Stimulated activated effector memory CD8-positive, alpha-beta T cell treated with anti-CD3 and anti-CD28 coated beads, Interleukin-12 subunit alpha, Interleukin-12 subunit beta, amount 100 ng/mL, for 72 hours (primary cell): ENCODE results near the gene CACNB3.

Experiments used
- ATAC-seq: fragments of 150-1000 bp; cut with Tn5 transposase; 2 replicates; pipeline ENCODE4 v1.10.0; 2021
- DNase-seq, 2 donors: peaks; one replicate each; pipeline ENCODE4 v3.0.0; 2021 to 2022; ENCODE audit warnings: low spot score in 2 of 2
- H3K27ac Mint-ChIP-seq: one replicate; pipeline ENCODE4 v1.8.0; 2022; ENCODE audit warnings: mild to moderate bottlenecking, mixed read lengths
- H3K36me3 Mint-ChIP-seq: one replicate; pipeline ENCODE4 v1.8.0; 2022; ENCODE audit warnings: mild to moderate bottlenecking, mixed read lengths
- H3K4me1 Mint-ChIP-seq: one replicate; pipeline ENCODE4 v1.8.0; 2022; ENCODE audit warnings: mixed read lengths
- H3K4me3 Mint-ChIP-seq: one replicate; pipeline ENCODE4 v1.8.0; 2022; ENCODE audit warnings: mild to moderate bottlenecking, mixed read lengths
- H3K9me3 Mint-ChIP-seq: one replicate; pipeline ENCODE4 v1.8.0; 2022; ENCODE audit warnings: mixed read lengths

CACNB3 gene

DNA sequence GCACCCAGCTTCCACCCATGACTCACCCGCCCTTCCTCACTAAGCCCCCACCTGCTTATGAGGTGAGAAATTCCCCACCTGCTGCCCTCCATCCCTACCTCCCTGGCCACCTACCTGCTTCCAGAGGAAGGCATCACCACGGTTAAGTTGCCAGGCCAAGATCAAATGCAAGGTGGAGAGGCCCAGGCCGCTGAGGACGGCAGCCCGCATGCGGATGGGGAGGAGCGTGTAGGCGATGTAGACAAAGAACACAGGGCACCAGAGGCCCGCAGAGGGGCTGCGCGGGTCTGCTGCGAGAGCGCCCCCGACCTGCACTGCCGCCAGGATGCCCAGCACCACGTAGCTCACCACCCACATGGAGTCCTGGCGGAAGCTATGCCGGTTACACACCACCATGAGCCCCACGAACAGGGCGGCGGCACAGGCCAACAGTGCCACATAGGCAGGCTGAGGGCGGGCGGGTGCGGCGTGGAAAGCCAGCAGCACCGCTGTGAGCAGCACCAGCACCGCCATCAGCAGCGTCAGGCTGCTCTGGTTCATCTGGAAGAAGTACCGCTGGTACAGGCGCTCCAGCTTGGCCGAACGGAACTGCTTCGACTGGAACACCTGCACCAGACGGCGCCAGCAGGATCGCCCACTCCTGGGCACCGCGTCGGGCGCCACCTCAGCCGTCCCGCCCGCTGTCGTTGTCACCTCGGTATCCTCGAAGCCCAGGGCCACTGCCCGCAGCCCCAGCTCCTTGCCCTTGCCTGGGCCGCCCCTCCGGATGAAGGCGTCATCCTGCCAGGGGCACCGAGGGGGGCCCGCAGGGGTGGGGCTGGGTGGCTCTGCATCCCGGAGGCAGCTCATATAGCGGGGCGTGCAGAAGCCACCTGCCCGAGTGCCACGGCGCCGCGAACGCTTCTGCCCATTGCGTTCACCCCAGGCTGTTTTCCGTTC lies 35.6 kb upstream of the CACNB3 start:
- DNase-seq (no peak), ATAC-seq (no peak)
- H3K4me3 Mint-ChIP-seq: no peak overlapping the region
- no peaks in the 10 kb centered on the region for H3K9me3 Mint-ChIP-seq
- no peaks in the 10 kb centered on the region for H3K4me1 Mint-ChIP-seq
- H3K36me3 Mint-ChIP-seq: no peaks in the 10 kb centered on the region
- H3K27ac Mint-ChIP-seq: no peak overlapping the region

DNA sequence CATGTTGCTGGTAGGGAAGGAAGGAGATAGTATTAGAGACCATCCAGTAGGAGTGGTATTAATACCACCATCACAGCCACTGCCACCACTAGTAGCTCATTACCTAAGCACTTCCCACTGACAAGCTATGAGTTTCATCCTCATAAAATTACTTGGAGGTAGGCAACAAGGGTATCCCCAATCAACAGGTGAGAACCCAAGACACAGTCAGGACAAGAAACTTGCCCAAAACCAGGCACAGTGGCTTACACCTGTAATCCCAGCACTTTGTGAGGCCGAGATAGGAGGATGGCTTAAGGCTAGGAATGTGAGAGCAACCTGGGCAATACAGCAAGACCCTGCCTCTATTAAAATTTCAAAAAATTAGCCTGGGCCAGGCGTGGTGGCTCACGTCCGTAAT lies 34.9 kb upstream of the CACNB3 start:
- Mint-ChIP-seq H3K27ac (no peak overlapping the region), H3K4me1 (peaks cover 4% of the 10 kb centered on the region), H3K9me3 (no peaks in the 10 kb centered on the region), H3K4me3 (no peak overlapping the region), H3K36me3 (no peaks in the 10 kb centered on the region)
- DNase-seq: no peak
- no peak for ATAC-seq

DNA sequence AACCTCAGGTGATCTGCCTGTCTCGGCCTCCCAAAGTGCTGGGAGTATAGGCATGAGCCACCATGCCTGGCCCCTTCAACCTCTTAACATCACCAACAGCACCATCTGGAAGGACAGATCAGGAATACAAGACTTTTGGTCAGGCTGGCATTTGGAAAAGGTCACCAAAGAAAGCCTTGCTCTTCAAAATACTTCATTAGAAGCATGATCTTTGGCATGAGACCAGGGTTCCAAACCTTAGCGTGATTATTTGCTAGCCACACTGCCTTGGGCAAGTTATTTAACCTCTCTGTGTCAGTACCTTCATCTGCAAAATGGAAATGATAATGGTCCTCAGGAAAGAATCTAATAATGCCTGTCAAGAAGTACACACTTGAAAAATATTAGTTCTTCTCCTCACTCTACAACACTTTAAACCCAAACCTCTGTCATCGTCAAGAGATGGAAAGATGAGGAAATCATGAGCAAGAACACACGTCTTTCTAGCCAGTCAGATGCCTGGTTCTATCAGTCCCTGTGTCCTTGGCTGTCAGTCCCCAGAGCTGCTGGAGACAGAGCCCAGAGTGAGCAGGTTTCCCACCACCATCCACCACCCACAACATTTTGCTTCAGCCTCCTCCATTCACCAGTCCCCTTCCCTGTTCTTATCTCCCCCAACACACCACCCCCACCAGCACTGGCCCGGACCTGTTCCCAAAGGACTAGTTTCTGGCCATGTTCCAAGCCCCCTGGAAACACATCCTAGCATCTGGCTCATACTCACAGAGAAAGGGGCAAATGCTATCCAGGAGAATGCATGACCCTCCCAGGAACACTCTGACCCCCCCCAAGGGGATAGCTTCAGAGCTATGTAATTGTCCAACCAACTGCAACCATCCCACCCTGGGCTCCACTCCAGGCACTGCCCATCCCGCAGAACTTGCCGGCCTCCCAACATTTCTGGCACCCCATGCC lies 31.4 kb upstream of the CACNB3 start:
- Mint-ChIP-seq H3K4me3 (no peak overlapping the region), H3K9me3 (no peaks in the 10 kb centered on the region), H3K4me1 (peaks cover 16% of the 10 kb centered on the region), H3K27ac (no peak overlapping the region), H3K36me3 (no peaks in the 10 kb centered on the region)
- ATAC-seq: no peak
- no peak for DNase-seq

DNA sequence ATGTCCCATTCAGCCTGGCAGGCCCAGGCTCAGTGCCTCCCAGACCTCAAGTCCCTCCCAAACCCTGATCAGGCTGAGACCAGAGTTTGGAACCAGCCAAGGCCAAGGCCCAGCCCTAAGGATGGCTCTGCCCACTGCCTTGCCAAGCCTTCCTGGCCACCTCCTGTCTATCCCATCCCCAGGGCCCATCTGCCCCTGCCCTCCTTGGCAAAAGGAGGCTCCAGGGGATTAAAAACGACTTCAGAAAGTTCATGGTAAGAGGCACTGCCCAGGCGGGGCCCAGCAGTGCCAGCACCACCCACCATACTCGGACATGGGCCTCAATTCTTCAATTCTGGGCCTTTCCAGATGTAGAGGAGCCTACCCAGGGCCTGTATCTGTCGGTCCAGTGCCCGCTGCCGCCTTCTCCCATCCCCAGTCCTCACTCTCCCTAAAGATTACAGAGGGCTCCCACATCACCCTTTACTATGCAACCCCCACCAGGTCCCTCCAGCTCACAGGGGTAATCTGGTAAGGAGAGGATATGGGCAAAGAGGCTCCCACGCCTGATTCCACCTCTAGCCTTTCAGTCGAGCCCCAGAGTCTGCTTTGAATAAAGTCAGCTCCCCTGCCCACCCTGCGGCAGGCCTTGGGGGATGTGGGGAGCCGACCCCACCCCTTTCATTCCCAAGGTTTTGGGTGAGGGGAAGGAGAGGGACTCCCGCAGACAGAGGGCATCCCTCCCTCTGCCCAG lies 30.3 kb upstream of the CACNB3 start:
- ATAC-seq (peak; percentile 33), DNase-seq (no peak)
- Mint-ChIP-seq H3K9me3 (no peaks in the 10 kb centered on the region), H3K4me1 (peaks cover 16% of the 10 kb centered on the region), H3K27ac (peak overlapping the region; percentile 50), H3K4me3 (peak overlapping the region; percentile 63), H3K36me3 (no peaks in the 10 kb centered on the region)

DNA sequence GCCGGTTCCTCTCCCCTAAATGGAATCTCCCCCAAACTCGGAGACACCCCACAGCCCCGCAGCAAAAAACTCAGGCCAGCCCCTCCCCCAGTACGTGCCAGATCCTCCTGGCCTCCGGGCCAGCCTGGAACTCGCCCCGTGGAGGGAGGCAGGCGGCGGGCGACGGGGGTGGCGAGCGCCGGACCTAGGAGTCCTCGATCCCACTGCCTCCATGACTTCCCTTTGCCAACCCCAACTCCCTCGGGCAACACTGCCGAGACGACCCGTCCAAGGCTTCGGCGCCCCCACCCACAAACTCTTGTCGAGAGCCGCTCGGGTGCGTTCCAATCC lies 29.8 kb upstream of the CACNB3 start:
- DNase-seq (no peak), ATAC-seq (no peak)
- Mint-ChIP-seq H3K9me3 (no peaks in the 10 kb centered on the region), H3K4me1 (peaks cover 16% of the 10 kb centered on the region), H3K36me3 (no peaks in the 10 kb centered on the region), H3K27ac (peak overlapping the region; percentile 50), H3K4me3 (peak overlapping the region; percentile 63)

DNA sequence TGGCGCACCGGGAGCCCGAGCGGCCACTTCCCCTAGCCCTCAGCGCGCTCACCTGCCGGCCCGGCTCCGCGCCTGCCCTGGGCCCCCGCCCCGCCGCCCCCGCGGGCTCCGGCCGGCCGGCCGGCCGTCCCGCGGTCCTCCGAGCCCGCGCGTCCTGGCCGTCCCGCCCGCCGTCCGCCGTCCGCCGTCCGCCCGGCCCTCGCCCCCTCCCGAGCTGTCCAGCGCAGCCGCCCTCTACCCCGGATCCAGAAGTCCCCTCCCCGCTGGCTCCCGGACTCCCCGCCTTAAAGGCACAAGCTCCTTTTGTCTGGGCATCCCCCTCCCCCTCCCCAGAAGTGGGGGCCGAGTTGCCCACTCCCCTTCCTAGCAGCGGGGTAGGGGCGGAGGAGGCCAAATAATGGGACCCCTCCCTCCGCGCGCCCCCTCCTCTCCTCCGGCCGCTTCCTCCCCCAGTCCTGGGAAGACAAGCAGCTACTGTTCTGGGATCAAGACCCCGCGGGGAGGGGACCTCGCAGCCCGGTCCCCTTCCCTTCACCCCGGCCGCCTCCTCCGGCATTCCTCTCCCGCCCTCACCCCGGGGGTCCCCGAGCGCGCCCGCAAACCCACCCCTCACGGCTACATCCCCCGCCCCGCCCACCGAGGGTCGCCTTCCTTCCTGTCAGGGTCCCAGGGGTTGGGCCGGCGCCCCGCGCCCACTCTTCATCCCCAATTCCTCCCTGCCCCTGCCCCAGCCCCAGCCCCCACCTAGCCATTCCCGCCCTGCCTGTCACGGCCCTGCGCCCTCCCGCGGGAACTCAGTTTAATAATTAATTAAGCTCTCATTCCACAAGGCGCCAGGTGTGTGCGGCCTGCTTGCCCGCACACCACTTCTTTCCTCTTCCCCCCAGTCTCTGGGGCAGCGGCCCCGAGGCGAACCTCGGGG lies 29.2 kb upstream of the CACNB3 start, which contains the start of gene ADCY6:
TSS of gene ADCY6 (minus strand) at position 236 of the 922 bp plus-strand sequence. CDS start 5,655 bp downstream, outside the sequence.
- H3K4me3 Mint-ChIP-seq: peak within 1 kb of the TSS; percentile 63
- peak; percentile 41 for ATAC-seq
- DNase-seq: no peak
- H3K4me1 Mint-ChIP-seq: peaks cover 16% of the 10 kb centered on the region
- H3K36me3 Mint-ChIP-seq: no peaks in the 10 kb centered on the region
- H3K27ac Mint-ChIP-seq: peak within 1 kb of the TSS; percentile 50
- H3K9me3 Mint-ChIP-seq: no peaks in the 10 kb centered on the region

DNA sequence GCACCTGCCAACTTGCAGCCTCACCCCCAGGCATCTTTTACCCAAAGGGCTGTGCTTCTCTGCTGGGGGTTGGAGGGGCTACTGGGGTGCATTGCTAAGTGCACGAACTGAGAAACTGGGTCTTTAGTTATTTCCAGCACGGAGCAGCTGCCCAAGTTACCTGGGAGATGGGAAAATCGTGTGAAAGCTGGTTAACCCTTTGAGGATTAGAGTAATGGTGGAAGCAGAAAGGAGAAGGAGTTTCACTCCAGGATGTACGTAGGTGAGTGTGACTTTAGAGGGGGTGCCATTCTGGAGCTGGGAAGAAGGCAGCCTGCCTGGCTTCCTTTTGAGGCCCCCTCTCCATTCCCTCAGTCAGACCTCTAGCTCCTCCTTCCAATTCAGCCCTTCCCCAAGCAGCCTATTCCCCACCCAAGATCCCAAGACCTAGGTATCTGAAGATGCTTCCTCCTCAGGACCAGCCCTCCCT lies 28.4 kb upstream of the CACNB3 start:
- Mint-ChIP-seq H3K36me3 (no peaks in the 10 kb centered on the region), H3K4me3 (peak overlapping the region; percentile 63), H3K9me3 (no peaks in the 10 kb centered on the region), H3K27ac (no peak overlapping the region), H3K4me1 (peaks cover 16% of the 10 kb centered on the region)
- ATAC-seq (no peak), DNase-seq (no peak)

DNA sequence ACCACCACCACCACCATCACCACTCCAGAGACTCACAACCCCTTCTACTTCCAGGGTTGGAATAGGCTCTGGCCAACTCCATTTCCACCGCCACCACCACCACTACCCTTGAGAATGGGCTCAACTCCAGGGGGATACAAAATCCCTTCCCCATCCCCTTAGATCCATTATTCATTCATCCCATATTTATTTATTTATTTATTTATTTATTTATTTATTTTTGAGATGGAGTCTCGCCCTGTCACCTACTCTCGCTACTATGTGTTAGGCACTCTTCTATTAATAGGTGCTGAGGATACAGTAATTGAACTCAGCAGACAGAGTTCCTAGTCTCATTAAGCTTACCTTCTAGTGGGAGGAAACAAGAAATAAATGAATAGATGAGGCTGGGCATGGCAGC lies 24.6 kb upstream of the CACNB3 start:
- H3K4me3 Mint-ChIP-seq: no peak overlapping the region

DNA sequence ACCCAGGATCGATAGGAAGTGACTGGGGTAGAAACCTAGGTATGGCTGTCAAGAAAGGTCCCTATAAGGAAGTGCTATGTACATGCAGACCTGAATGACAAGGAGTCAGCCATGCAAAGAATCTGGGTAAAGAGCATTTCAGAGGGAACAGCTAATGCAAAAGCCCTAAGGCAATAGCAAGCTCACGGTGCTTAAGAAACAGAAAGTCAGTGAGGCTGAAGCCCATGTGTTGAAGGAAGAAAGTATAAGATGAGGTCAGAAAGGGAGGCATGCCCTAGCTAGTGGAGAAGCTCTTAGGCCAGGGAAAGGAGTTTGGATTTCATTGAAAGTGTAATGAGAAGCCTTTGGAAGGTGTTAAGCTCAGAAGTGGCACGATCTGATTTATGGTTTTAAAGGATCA lies 23.4 kb upstream of the CACNB3 start:
- Mint-ChIP-seq H3K36me3 (no peaks in the 10 kb centered on the region), H3K4me1 (peaks cover 11% of the 10 kb centered on the region), H3K4me3 (no peak overlapping the region), H3K27ac (no peak overlapping the region), H3K9me3 (no peaks in the 10 kb centered on the region)
- no peak for ATAC-seq
- DNase-seq: no peak

More for the DNA sequence above, 24.6 kb upstream of the CACNB3 start:
- Mint-ChIP-seq H3K4me1 (peaks cover 18% of the 10 kb centered on the region), H3K27ac (no peak overlapping the region), H3K36me3 (no peaks in the 10 kb centered on the region), H3K9me3 (no peaks in the 10 kb centered on the region)
- no peak for ATAC-seq
- DNase-seq: no peak

DNA sequence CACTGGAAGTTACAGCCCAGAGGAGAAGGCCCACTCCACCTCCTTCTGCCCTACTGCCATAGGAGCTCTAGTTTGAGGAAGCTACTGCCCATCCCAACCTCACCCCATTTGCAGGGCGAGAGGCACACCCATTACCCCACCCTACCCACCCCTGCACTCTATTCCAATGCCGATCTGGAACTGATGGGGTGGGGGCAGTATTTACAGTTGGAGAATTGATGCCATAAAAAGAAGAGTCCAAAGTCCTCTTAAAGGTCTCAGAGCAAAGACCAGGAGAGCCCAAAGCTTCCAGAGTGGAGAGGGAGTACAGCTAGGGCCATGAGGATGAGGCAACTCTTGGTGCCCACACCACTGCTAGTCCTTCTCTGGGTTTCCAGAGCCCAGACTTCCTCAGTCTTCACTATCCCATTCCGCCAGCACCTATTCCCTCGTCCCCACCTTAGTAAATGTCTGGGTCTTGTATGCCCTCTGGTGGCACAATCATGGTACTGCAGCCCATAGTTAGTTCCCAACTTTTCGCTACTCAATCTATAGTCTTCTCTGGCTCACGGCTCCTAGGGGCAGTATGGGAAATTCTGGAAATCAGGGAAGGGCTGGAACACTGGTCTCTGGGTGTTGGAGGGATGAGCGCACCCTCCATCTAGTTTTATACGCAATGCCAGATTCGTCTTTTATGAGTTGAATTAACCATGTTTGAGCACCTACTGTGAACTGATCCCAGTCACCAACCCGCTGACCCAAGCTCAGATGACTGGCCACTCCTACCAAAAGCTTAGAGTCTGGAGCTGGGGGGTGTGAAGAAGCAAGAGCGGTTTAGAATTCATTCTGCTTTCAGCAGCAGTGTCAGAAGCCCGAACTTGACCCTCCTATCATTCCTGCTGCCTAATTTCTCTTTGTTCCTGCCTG lies 22.5 kb upstream of the CACNB3 start:
- DNase-seq (peak; percentile 49 to 77), ATAC-seq (peak; percentile 63)
- H3K27ac Mint-ChIP-seq: no peak overlapping the region
- H3K4me1 Mint-ChIP-seq: peaks cover 9% of the 10 kb centered on the region
- no peak overlapping the region for H3K4me3 Mint-ChIP-seq
- no peaks in the 10 kb centered on the region for H3K36me3 Mint-ChIP-seq
- H3K9me3 Mint-ChIP-seq: no peaks in the 10 kb centered on the region

DNA sequence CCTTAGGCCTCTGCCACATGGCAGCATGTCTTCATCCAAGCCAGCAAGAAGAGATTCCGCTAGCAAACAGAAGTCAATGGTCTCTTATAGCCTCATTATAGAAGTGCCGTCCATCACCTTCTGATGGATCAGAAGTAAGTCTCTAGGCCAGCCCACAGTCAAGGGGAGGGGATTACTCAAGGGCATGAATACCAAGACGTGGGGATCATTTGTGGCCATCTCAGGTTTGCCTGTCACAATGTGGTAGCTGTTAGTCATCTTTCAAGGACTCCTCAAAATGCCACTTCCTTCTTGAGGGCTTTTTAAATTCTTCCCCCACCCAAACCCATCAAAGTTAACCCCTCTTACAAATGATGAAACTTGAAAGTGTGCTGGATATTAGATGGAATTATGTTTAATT lies 21.3 kb upstream of the CACNB3 start:
- no peak overlapping the region for H3K27ac Mint-ChIP-seq
- H3K9me3 Mint-ChIP-seq: no peaks in the 10 kb centered on the region
- no peak for DNase-seq
- H3K36me3 Mint-ChIP-seq: no peaks in the 10 kb centered on the region
- peak; percentile 97 for ATAC-seq
- no peak overlapping the region for H3K4me3 Mint-ChIP-seq
- peaks cover 9% of the 10 kb centered on the region for H3K4me1 Mint-ChIP-seq

DNA sequence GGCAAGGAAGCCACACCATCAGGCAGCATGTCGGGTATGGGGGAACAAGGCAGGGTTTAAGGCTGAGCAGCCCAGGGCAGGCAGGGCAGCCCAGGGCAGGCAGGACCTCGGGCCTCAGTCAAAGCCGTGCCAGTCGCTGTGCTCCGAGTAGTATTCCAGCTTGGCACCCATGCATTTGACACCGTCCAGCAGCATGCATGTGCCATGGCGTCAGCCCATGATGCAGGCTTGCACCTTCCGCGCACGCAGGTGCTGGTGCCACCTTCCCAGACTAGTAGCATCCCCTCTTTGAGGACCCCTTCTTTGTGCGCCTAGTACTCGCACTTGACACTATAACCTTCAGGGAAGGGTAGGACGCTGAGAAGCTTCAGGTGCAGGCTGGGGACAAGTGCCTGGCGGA lies 17.8 kb upstream of the CACNB3 start:
- DNase-seq: no peak
- no peaks in the 10 kb centered on the region for H3K9me3 Mint-ChIP-seq
- H3K4me3 Mint-ChIP-seq: no peak overlapping the region
- peaks cover 9% of the 10 kb centered on the region for H3K4me1 Mint-ChIP-seq
- ATAC-seq: no peak
- no peak overlapping the region for H3K27ac Mint-ChIP-seq
- no peaks in the 10 kb centered on the region for H3K36me3 Mint-ChIP-seq

DNA sequence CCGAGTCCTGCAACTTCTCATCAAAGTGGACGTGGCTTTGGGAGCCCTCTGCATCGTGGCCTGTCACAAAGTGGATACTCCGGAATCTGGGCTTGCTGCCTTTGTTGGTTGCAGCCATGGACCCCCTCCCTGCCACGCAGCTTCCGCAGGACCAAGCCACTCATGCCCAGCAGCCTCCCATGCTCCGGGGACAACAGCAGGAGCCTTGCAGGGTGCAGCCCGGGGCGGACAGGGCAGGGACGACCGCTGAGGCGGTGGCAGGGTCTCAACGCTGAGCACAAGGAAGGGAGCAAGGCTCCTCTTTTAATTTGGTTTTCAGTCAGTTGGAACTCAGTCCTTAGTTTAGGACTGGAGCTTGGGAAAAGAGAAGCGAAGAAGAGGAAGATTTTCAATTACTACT lies 17.3 kb upstream of the CACNB3 start:
- no peak overlapping the region for H3K4me3 Mint-ChIP-seq
- peaks cover 5% of the 10 kb centered on the region for H3K4me1 Mint-ChIP-seq
- H3K27ac Mint-ChIP-seq: no peak overlapping the region
- H3K36me3 Mint-ChIP-seq: no peaks in the 10 kb centered on the region
- DNase-seq (no peak), ATAC-seq (no peak)
- no peaks in the 10 kb centered on the region for H3K9me3 Mint-ChIP-seq
